HepG2 (cell line): ENCODE measurements around the gene ARHGEF39. TPM values are rescaled to one million over a fixed set of nuclear protein-coding genes. Genes with fewer than 3 reads are reported as not detected.
A peak's percentile ranks its signal among the peaks of the same experiment; 100 is the strongest.

Experiments
- ARHGAP35 ChIP-seq: sonication (generic); formaldehyde crosslinking; IDR thresholded peaks from 2 replicates; pipeline ENCODE4 v1.9.0; 2022; ENCODE audit warnings: mild to moderate bottlenecking, inconsistent platforms, moderate library complexity, missing genetic modification reagents, borderline replicate concordance
- ARNTL ChIP-seq: sonication (generic); formaldehyde crosslinking; IDR thresholded peaks from 2 replicates; pipeline ENCODE4 v1.4.0; 2020; ENCODE audit warnings: mild to moderate bottlenecking, missing genetic modification reagents
- GABPA ChIP-seq, 2 experiments: IDR thresholded peaks; 2 replicates each; pipeline ENCODE4 v1.6.1; 2011 to 2016; ENCODE audit warnings: low read depth in 2 of 2, low read length in 1 of 2, missing biosample characterization in 1 of 2, missing genetic modification characterization in 1 of 2
- KLF11 ChIP-seq: IDR thresholded peaks from 2 replicates; pipeline ENCODE4 v1.6.1; 2016; ENCODE audit warnings: missing compliant biosample characterization
- KMT2B ChIP-seq: IDR thresholded peaks from 2 replicates; pipeline ENCODE4 v1.6.1; 2016; ENCODE audit warnings: missing genetic modification reagents, missing compliant biosample characterization
- NCOA1 ChIP-seq: sonication (generic); formaldehyde crosslinking; IDR thresholded peaks from 2 replicates; pipeline ENCODE4 v1.9.0; 2021; ENCODE audit warnings: missing genetic modification reagents
- PHF5A ChIP-seq: IDR thresholded peaks from one replicate; pipeline ENCODE4 v1.6.1; 2018; ENCODE audit warnings: low read depth, missing genetic modification reagents; ENCODE audit not compliant: unreplicated experiment
- POLR2G ChIP-seq: fragments of 200-400 bp; formaldehyde crosslinking; IDR thresholded peaks from 2 replicates; pipeline ENCODE4 v1.6.1; 2018; ENCODE audit warnings: mild to moderate bottlenecking, low read depth, low read length, moderate library complexity
- PRMT3 ChIP-seq: sonication (generic); formaldehyde crosslinking; IDR thresholded peaks from 2 replicates; pipeline ENCODE4 v1.8.1; 2022; ENCODE audit warnings: low read depth, mild to moderate bottlenecking, moderate library complexity, missing genetic modification reagents, borderline replicate concordance
- RCOR2 ChIP-seq: IDR thresholded peaks from 2 replicates; pipeline ENCODE4 v1.6.1; 2016; ENCODE audit warnings: missing biosample characterization, missing genetic modification reagents
- RERE ChIP-seq: IDR thresholded peaks from 2 replicates; pipeline ENCODE4 v1.6.1; 2016; ENCODE audit warnings: low read depth, missing genetic modification reagents, missing compliant biosample characterization
- SPEN ChIP-seq: sonication (generic); formaldehyde crosslinking; IDR thresholded peaks from 2 replicates; pipeline ENCODE4 v1.5.1; 2020; ENCODE audit warnings: low read depth, mild to moderate bottlenecking, missing genetic modification reagents
- TCF12 ChIP-seq, 2 experiments: fragments of 450-650 bp in 1 of 2; sonication (generic) in 1 of 2; formaldehyde crosslinking in 1 of 2; IDR thresholded peaks; 2 replicates each; pipeline versions ENCODE4 v1.6.1 to v1.8.0; 2017 to 2022; ENCODE audit warnings: antibody characterized with exemption in 1 of 2, mild to moderate bottlenecking in 1 of 2, missing genetic modification reagents in 1 of 2, moderate library complexity in 1 of 2
- TMF1 ChIP-seq: sonication (generic); formaldehyde crosslinking; IDR thresholded peaks from 2 replicates; pipeline ENCODE4 v1.8.1; 2022; ENCODE audit warnings: low read depth, missing genetic modification reagents
- TSC22D2 ChIP-seq: sonication (generic); formaldehyde crosslinking; IDR thresholded peaks from 2 replicates; pipeline ENCODE4 v1.5.1; 2020; ENCODE audit warnings: missing genetic modification reagents, mild to moderate bottlenecking, borderline replicate concordance
- WIZ ChIP-seq: sonication (generic); formaldehyde crosslinking; IDR thresholded peaks from 2 replicates; pipeline ENCODE4 v1.5.1; 2020; ENCODE audit warnings: mild to moderate bottlenecking, missing genetic modification reagents
- XBP1 ChIP-seq: sonication (generic); formaldehyde crosslinking; IDR thresholded peaks from 2 replicates; pipeline ENCODE4 v1.5.0; 2020; ENCODE audit warnings: missing genetic modification reagents
- YEATS4 ChIP-seq: sonication (generic); formaldehyde crosslinking; IDR thresholded peaks from 2 replicates; pipeline ENCODE4 v1.4.0; 2020; ENCODE audit warnings: missing genetic modification reagents, borderline replicate concordance
- ZKSCAN5 ChIP-seq: sonication (generic); formaldehyde crosslinking; IDR thresholded peaks from 2 replicates; pipeline ENCODE4 v1.5.1; 2020; ENCODE audit warnings: mild to moderate bottlenecking, missing genetic modification reagents
- ZNF652 ChIP-seq: IDR thresholded peaks from 2 replicates; pipeline ENCODE4 v1.6.1; 2016; ENCODE audit warnings: low read depth, borderline replicate concordance
- ZNF672 ChIP-seq: sonication (generic); formaldehyde crosslinking; IDR thresholded peaks from 2 replicates; pipeline ENCODE4 v1.8.1; 2022; ENCODE audit warnings: missing genetic modification reagents
- ZNF780A ChIP-seq: sonication (generic); formaldehyde crosslinking; IDR thresholded peaks from 2 replicates; pipeline ENCODE4 v1.8.0; 2022; ENCODE audit warnings: mild to moderate bottlenecking, missing genetic modification reagents, moderate library complexity
- ZUFSP ChIP-seq: sonication (generic); formaldehyde crosslinking; IDR thresholded peaks from 2 replicates; pipeline ENCODE4 v1.9.0; 2021; ENCODE audit warnings: missing genetic modification reagents, mild to moderate bottlenecking, borderline replicate concordance
- polyA plus RNA-seq, 8 experiments: library from polyadenylated mRNA; depleted of rRNA in 3 of 8; stranded (reverse) in 7 of 8; unstranded in 1 of 8; fragments of >200 nt; fragmentation: Illumina TruSeq in 4 of 8; extraction: Trizol in 4 of 8; gene quantifications; 2 replicates each; pipeline versions ENCODE4 v1.2.1 to v1.2.3, GENCODE V29; 2011 to 2016; ENCODE audit warnings: low read depth in 4 of 8, missing spikeins in 1 of 8, mixed read lengths in 1 of 8; ENCODE audit not compliant: insufficient read depth in 1 of 8
- total RNA-seq, 5 experiments: library from RNA; depleted of rRNA; stranded (reverse); fragments of >200 nt; fragmentation: Illumina TruSeq; extraction: Trizol; gene quantifications; 2 replicates each; pipeline ENCODE4 v1.2.3, GENCODE V29; 2016; ENCODE audit warnings: low read depth in 1 of 5

ARHGEF39 gene
- total and polyA plus RNA-seq, 2 of the 13 experiments (the other 11 are each of a cell fraction or from before 2014, with no cell fraction given) = 11.2 to 12.3 TPM

GRCh38 chr9:35658137-35658967 is 6.6 kb downstream of the ARHGEF39 start, which contains the start of gene CCDC107 (continued):
- 0 out of 2 replicates have a peak, but pooled peaks have one; percentile 18 for TF ChIP-seq ZKSCAN5 (CRISPR knock-in tag)
- TF ChIP-seq PRMT3 (CRISPR knock-in tag) = no peak; the same call in 1 of the 2 replicates
- no peak for TF ChIP-seq ZNF780A (CRISPR knock-in tag)
- TF ChIP-seq ARHGAP35 (CRISPR knock-in tag) = 0 out of 2 replicates have a peak, but pooled peaks have one; percentile 52
- TF ChIP-seq KMT2B (CRISPR knock-in tag) = no peak; the same call in none of the 2 replicates
- TF ChIP-seq RERE = no peak
- TF ChIP-seq ARNTL = no peak
- TF ChIP-seq POLR2G = peak; percentile 93
- 0 out of 2 replicates have a peak, but pooled peaks have one; percentile 16 for TF ChIP-seq ZNF672
- no peak for TF ChIP-seq ZUFSP (CRISPR knock-in tag)
- no peak for TF ChIP-seq WIZ (CRISPR knock-in tag)
- no peak; the same call in 1 of the 2 replicates for TF ChIP-seq TSC22D2
- TF ChIP-seq XBP1 (CRISPR knock-in tag) = no peak
- no peak; the same call in 1 of the 2 replicates for TF ChIP-seq NCOA1 (CRISPR knock-in tag)
- no peak for TF ChIP-seq KLF11
- TF ChIP-seq RCOR2 (CRISPR knock-in tag) = no peak
- TF ChIP-seq YEATS4 = no peak; the same call in 1 of the 2 replicates
- TF ChIP-seq SPEN (CRISPR knock-in tag) = peak; percentile 24
- TF ChIP-seq PHF5A (CRISPR knock-in tag) = no peak
- TF ChIP-seq TMF1 (CRISPR knock-in tag) = no peak
- TF ChIP-seq ZNF652 (CRISPR knock-in tag) = no peak
- no peak for TF ChIP-seq GABPA (IDR thresholded peaks at IDR 0.05; ENCODE audit: low read depth, low read length)
- 0 out of 2 replicates have a peak, but pooled peaks have one; percentile 10 for TF ChIP-seq GABPA (CRISPR knock-in tag; IDR thresholded peaks at IDR 0.05; ENCODE audit: low read depth)
- TF ChIP-seq TCF12 (IDR thresholded peaks at IDR 0.05) = no peak
- TF ChIP-seq TCF12 (CRISPR knock-in tag; IDR thresholded peaks at IDR 0.05) = 0 out of 2 replicates have a peak, but pooled peaks have one; percentile 66
